IPS-18a (cell line): ENCODE measurements around the gene IL10RB.
"Not testable (repeated sequence)": the region's sequence is repeated elsewhere in the genome, so short reads cannot be mapped to it uniquely, and the experiment has no call there.

Experiments used
- H3K27ac ChIP-seq: one replicate; pipeline ENCODE4 v1.5.1; 2013; ENCODE audit warnings: low read length
- H3K27me3 ChIP-seq: one replicate; pipeline ENCODE4 v1.6.1; 2013; ENCODE audit warnings: mild to moderate bottlenecking, low read length; ENCODE audit not compliant: control insufficient read depth, insufficient read depth
- H3K36me3 ChIP-seq: one replicate; pipeline ENCODE4 v1.6.1; 2013; ENCODE audit warnings: low read depth, low read length; ENCODE audit not compliant: control insufficient read depth
- H3K4me1 ChIP-seq: one replicate; pipeline ENCODE4 v1.6.1; 2013; ENCODE audit warnings: low read depth, low read length; ENCODE audit not compliant: control insufficient read depth
- H3K4me3 ChIP-seq: one replicate; pipeline ENCODE4 v1.5.1; 2013; ENCODE audit warnings: low read length
- H3K9ac ChIP-seq: one replicate; pipeline ENCODE4 v1.6.1; 2013; ENCODE audit warnings: mild to moderate bottlenecking, low read length, moderate library complexity
- H3K9me3 ChIP-seq: one replicate; pipeline ENCODE4 v1.6.1; 2013; ENCODE audit warnings: low read depth, low read length; ENCODE audit not compliant: control insufficient read depth

Gene IL10RB

GRCh38 chr21:33244082-33244778 lies 21.9 kb upstream of the IL10RB start:
- Histone ChIP-seq H3K9me3 (peaks cover 11% of the 10 kb centered on the region), H3K4me1 (no peaks in the 10 kb centered on the region), H3K4me3 (no peak overlapping the region), H3K9ac (no peak overlapping the region), H3K36me3 (peaks cover 23% of the 10 kb centered on the region), H3K27me3 (no peaks in the 10 kb centered on the region), H3K27ac (no peak overlapping the region)

GRCh38 chr21:33244779-33245105 lies 21.4 kb upstream of the IL10RB start:
- Histone ChIP-seq H3K27me3 (no peaks in the 10 kb centered on the region), H3K36me3 (peaks cover 29% of the 10 kb centered on the region), H3K4me3 (no peak overlapping the region), H3K4me1 (no peaks in the 10 kb centered on the region), H3K27ac (no peak overlapping the region), H3K9ac (no peak overlapping the region), H3K9me3 (peaks cover 7% of the 10 kb centered on the region)

- H3K36me3 ChIP-seq = peaks cover 30% of the 10 kb centered on the region
- no peak overlapping the region for H3K27ac ChIP-seq
- peaks cover 1% of the 10 kb centered on the region for H3K9me3 ChIP-seq
- H3K4me1 ChIP-seq = no peaks in the 10 kb centered on the region
- no peaks in the 10 kb centered on the region for H3K27me3 ChIP-seq
- H3K9ac ChIP-seq = no peak overlapping the region
- no peak overlapping the region for H3K4me3 ChIP-seq
Measured at GRCh38 chr21:33245289-33245918, 20.8 kb upstream of the IL10RB start.

- Histone ChIP-seq H3K27me3 (no peaks in the 10 kb centered on the region), H3K4me1 (no peaks in the 10 kb centered on the region), H3K36me3 (peaks cover 37% of the 10 kb centered on the region), H3K9me3 (no peaks in the 10 kb centered on the region), H3K4me3 (no peak overlapping the region), H3K27ac (no peak overlapping the region), H3K9ac (no peak overlapping the region)
Measured at GRCh38 chr21:33246506-33246905, 19.7 kb upstream of the IL10RB start.

GRCh38 chr21:33246963-33247362 lies 19.2 kb upstream of the IL10RB start:
- Histone ChIP-seq H3K27ac (no peak overlapping the region), H3K4me3 (no peak overlapping the region), H3K36me3 (peaks cover 39% of the 10 kb centered on the region), H3K27me3 (no peaks in the 10 kb centered on the region), H3K9me3 (no peaks in the 10 kb centered on the region), H3K4me1 (no peaks in the 10 kb centered on the region), H3K9ac (no peak overlapping the region)

- H3K36me3 ChIP-seq = peaks cover 41% of the 10 kb centered on the region
- H3K9me3 ChIP-seq = no peaks in the 10 kb centered on the region
- H3K4me3 ChIP-seq = no peak overlapping the region
- no peaks in the 10 kb centered on the region for H3K4me1 ChIP-seq
- no peaks in the 10 kb centered on the region for H3K27me3 ChIP-seq
- no peak overlapping the region for H3K9ac ChIP-seq
- no peak overlapping the region for H3K27ac ChIP-seq
Measured at GRCh38 chr21:33247599-33247998, 18.6 kb upstream of the IL10RB start.

- Histone ChIP-seq H3K27ac (no peak overlapping the region), H3K36me3 (peaks cover 52% of the 10 kb centered on the region), H3K4me3 (no peak overlapping the region), H3K4me1 (no peaks in the 10 kb centered on the region), H3K9me3 (no peaks in the 10 kb centered on the region), H3K9ac (no peak overlapping the region), H3K27me3 (no peaks in the 10 kb centered on the region)
Measured at GRCh38 chr21:33249331-33250002, 16.7 kb upstream of the IL10RB start.

GRCh38 chr21:33251119-33251518 lies 15.0 kb upstream of the IL10RB start:
- Histone ChIP-seq H3K27ac (no peak overlapping the region), H3K9me3 (no peaks in the 10 kb centered on the region), H3K4me3 (no peak overlapping the region), H3K4me1 (no peaks in the 10 kb centered on the region), H3K36me3 (peaks cover 61% of the 10 kb centered on the region), H3K27me3 (no peaks in the 10 kb centered on the region), H3K9ac (no peak overlapping the region)

GRCh38 chr21:33253382-33253781 lies 12.8 kb upstream of the IL10RB start:
- H3K9me3 ChIP-seq, H3K9ac ChIP-seq, H3K27ac ChIP-seq, H3K27me3 ChIP-seq, H3K4me1 ChIP-seq, H3K4me3 ChIP-seq: not testable (repeated sequence)
- H3K36me3 ChIP-seq = peaks cover 44% of the 10 kb centered on the region

- no peaks in the 10 kb centered on the region for H3K27me3 ChIP-seq
- H3K9me3 ChIP-seq = no peaks in the 10 kb centered on the region
- no peak overlapping the region for H3K27ac ChIP-seq
- H3K36me3 ChIP-seq = peaks cover 33% of the 10 kb centered on the region
- no peaks in the 10 kb centered on the region for H3K4me1 ChIP-seq
- no peak overlapping the region for H3K9ac ChIP-seq
- no peak overlapping the region for H3K4me3 ChIP-seq
Measured at GRCh38 chr21:33254766-33255165, 11.4 kb upstream of the IL10RB start.

- H3K27me3 ChIP-seq = no peaks in the 10 kb centered on the region
- peaks cover 31% of the 10 kb centered on the region for H3K36me3 ChIP-seq
- no peak overlapping the region for H3K27ac ChIP-seq
- H3K9ac ChIP-seq = no peak overlapping the region
- H3K4me1 ChIP-seq = no peaks in the 10 kb centered on the region
- no peaks in the 10 kb centered on the region for H3K9me3 ChIP-seq
- no peak overlapping the region for H3K4me3 ChIP-seq
Measured at GRCh38 chr21:33255404-33255803, 10.8 kb upstream of the IL10RB start.

- Histone ChIP-seq H3K27ac (no peak overlapping the region), H3K27me3 (no peaks in the 10 kb centered on the region), H3K36me3 (peaks cover 29% of the 10 kb centered on the region), H3K4me3 (no peak overlapping the region), H3K9me3 (no peaks in the 10 kb centered on the region), H3K4me1 (no peaks in the 10 kb centered on the region), H3K9ac (no peak overlapping the region)
Measured at GRCh38 chr21:33256019-33256418, 10.1 kb upstream of the IL10RB start.
